Peyer's patch (tissue), 4 donors: ENCODE data around the gene WAC.

Source experiments
- CTCF ChIP-seq, 6 experiments: fragments of 450-650 bp in 4 of 6; fragments of 200-600 bp in 2 of 6; sonication (generic) in 1 of 6; IDR thresholded peaks; one replicate each; pipeline ENCODE4 v1.5.1; 2017 to 2019; ENCODE audit warnings: antibody characterized with exemption in 6 of 6, mild to moderate bottlenecking in 3 of 6, moderate library complexity in 1 of 6
- POLR2A ChIP-seq, 2 donors: fragments of 450-650 bp; IDR thresholded peaks; one replicate each; pipeline ENCODE4 v1.5.1; 2017; ENCODE audit warnings: antibody characterized with exemption in 2 of 2, mild to moderate bottlenecking in 2 of 2, moderate library complexity in 2 of 2

- TF ChIP-seq CTCF (IDR thresholded peaks at IDR 0.05) (no peak), POLR2A (IDR thresholded peaks at IDR 0.05) (no peak)
Measured at GRCh38 chr10:28652703-28653102, 119.8 kb downstream of the WAC start.
